A673 (cell line): ENCODE measurements around the gene MLLT6.

Experiments
- EZH2 ChIP-seq: fragments of 200-600 bp; sonication (generic); IDR thresholded peaks from 2 replicates; pipeline ENCODE4 v1.6.1; 2017; ENCODE audit warnings: borderline replicate concordance, low read depth, mild to moderate bottlenecking, mixed read lengths, antibody characterized with exemption, low read length; ENCODE audit not compliant: poor library complexity, severe bottlenecking
- TF ChIP-seq, protein P1 (sequence below): fragments of 300-800, 200-600 bp; sonication (generic); conservative IDR thresholded peaks from 2 replicates; pipeline ENCODE4 v1.5.1; 2017; ENCODE audit warnings: low read depth, mild to moderate bottlenecking, antibody characterized with exemption, low read length, moderate library complexity, mixed read lengths

DNA sequence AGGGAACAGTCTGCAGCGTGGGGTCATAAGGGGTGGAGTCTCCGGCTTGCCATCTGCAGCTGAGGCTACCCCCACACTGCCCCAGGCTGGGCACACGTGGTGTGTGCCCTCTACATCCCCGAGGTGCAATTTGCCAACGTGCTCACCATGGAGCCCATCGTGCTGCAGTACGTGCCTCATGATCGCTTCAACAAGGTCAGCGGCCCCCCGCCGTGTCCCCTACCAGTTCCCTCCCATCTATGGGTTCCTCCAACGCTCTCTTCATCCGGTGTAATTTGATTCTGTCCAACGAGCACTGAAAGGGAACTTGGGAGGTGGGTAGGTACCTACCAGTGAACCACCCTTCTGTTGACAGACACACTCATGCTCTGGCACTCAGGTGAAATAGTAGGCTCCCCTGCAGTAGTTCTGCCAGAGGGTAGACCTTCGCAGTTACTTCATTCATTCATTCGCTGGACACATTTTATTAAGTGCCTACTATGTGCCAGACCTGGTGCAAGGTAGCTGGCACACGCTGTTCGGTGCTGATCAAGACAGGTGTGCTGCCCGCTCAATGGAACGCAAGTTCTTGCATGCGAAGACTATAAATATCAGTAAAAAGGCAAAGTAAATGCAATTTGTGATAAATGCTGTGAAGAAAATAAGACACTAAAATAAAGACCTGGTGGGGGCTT is 2.7 kb downstream of the MLLT6 start:
- TF ChIP-seq, protein P1, sequence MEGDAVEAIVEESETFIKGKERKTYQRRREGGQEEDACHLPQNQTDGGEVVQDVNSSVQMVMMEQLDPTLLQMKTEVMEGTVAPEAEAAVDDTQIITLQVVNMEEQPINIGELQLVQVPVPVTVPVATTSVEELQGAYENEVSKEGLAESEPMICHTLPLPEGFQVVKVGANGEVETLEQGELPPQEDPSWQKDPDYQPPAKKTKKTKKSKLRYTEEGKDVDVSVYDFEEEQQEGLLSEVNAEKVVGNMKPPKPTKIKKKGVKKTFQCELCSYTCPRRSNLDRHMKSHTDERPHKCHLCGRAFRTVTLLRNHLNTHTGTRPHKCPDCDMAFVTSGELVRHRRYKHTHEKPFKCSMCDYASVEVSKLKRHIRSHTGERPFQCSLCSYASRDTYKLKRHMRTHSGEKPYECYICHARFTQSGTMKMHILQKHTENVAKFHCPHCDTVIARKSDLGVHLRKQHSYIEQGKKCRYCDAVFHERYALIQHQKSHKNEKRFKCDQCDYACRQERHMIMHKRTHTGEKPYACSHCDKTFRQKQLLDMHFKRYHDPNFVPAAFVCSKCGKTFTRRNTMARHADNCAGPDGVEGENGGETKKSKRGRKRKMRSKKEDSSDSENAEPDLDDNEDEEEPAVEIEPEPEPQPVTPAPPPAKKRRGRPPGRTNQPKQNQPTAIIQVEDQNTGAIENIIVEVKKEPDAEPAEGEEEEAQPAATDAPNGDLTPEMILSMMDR, result no peak
- TF ChIP-seq EZH2, result no peak
